Hematopoietic multipotent progenitor cell treated with erythropoietin and hydrocortisone succinate and interleukin-3 and kit ligand, for 4 days (in vitro differentiated cells): ENCODE measurements around the gene C1orf122.
A peak's percentile ranks its signal among the peaks of the same experiment; 100 is the strongest.

ENCODE experiments used
- DNase-seq: peaks from one replicate; pipeline ENCODE4 v3.0.0-alpha.2; 2015

The C1orf122 gene

GRCh38 chr1:37846647-37847339 lies 39.2 kb downstream of the C1orf122 start:
- no peak for DNase-seq

DNA sequence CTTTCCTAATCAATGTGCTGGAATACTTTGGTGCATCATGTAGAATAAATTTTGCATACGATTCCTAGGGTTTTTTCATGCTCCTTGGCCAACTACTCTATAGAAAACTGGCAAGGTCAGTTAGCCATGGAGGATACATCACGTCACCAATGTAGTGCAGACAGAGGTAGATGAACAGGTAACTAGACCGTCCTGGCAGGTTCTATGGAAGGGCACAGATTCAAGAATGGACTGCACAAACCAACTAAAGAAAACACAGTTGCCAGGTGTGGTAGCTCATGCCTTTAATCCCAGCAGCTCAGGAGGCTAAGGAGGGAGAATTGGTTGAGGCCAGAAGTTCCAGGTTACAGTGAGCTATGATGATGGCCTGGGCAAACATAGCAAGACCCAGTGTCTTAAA lies 41.9 kb downstream of the C1orf122 start:
- no peak for DNase-seq

GRCh38 chr1:37850352-37850955 lies 42.9 kb downstream of the C1orf122 start:
- DNase-seq = peak; percentile 44

GRCh38 chr1:37851262-37851661 lies 43.7 kb downstream of the C1orf122 start:
- DNase-seq = no peak

GRCh38 chr1:37851782-37852210 lies 44.2 kb downstream of the C1orf122 start:
- DNase-seq = peak; percentile 45

- no peak for DNase-seq
Measured at GRCh38 chr1:37853157-37853556, 45.6 kb downstream of the C1orf122 start.

DNA sequence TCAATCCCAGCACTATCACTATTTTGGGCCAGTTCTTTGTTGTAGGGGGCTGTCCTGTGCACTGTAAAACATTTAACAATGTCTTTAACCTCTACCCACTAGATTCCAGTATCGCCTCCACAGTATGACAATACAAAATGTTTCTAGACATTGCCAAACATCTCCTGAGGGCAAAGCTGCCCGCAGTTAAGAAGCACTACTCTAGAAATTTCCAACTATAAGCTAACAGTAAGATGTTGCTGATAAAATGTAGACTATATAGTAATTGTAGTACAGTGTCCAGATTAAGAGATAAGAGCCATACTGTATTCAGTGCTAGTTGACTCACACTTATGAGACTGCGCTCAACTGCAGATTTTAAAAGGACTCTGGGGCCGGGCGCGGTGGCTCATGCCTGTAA lies 46.8 kb downstream of the C1orf122 start:
- peak; percentile 28 for DNase-seq
